RWPE2 (cell line): ENCODE results near the gene LONP2.

ENCODE experiments used
- ATAC-seq: fragments of 200-7000 bp; cut with Tn5 transposase; 3 replicates; pipeline ENCODE4 v1.9.1; 2021; ENCODE audit warnings: low read depth
- DNase-seq: peaks from one replicate; pipeline ENCODE4 v3.0.0-alpha.2; 2020; ENCODE audit warnings: low spot score
- H3K27ac ChIP-seq: fragments of 450-650 bp; 2 replicates; pipeline ENCODE4 v1.5.1; 2017; ENCODE audit warnings: mild to moderate bottlenecking; ENCODE audit not compliant: poor library complexity, severe bottlenecking
- H3K27me3 ChIP-seq: fragments of 250-450 bp; sonication (Bioruptor Pico); 2 replicates; pipeline ENCODE4 v1.5.1; 2021; ENCODE audit warnings: mild to moderate bottlenecking, moderate library complexity; ENCODE audit not compliant: insufficient read depth, poor library complexity, severe bottlenecking
- H3K36me3 ChIP-seq: fragments of 250-450 bp; sonication (Bioruptor Pico); 2 replicates; pipeline ENCODE4 v1.5.1; 2020; ENCODE audit warnings: low read depth, mild to moderate bottlenecking, moderate library complexity
- H3K4me1 ChIP-seq: fragments of 250-450 bp; sonication (Bioruptor Pico); 2 replicates; pipeline ENCODE4 v1.5.1; 2021; ENCODE audit warnings: mild to moderate bottlenecking, moderate library complexity; ENCODE audit not compliant: insufficient read depth, poor library complexity, severe bottlenecking
- H3K4me3 ChIP-seq: fragments of 250-450 bp; sonication (Bioruptor Pico); 2 replicates; pipeline ENCODE4 v1.5.1; 2021; ENCODE audit warnings: mild to moderate bottlenecking, moderate library complexity; ENCODE audit not compliant: severe bottlenecking
- H3K9me3 ChIP-seq: fragments of 250-450 bp; sonication (Bioruptor Pico); 2 replicates; pipeline ENCODE4 v1.5.1; 2021; ENCODE audit warnings: mild to moderate bottlenecking, moderate library complexity; ENCODE audit not compliant: severe bottlenecking
- CTCF ChIP-seq: fragments of 450-650 bp; IDR thresholded peaks from one replicate; pipeline ENCODE4 v1.5.1; 2017; ENCODE audit warnings: mild to moderate bottlenecking, moderate library complexity; ENCODE audit not compliant: poor library complexity, severe bottlenecking

The LONP2 gene

DNA sequence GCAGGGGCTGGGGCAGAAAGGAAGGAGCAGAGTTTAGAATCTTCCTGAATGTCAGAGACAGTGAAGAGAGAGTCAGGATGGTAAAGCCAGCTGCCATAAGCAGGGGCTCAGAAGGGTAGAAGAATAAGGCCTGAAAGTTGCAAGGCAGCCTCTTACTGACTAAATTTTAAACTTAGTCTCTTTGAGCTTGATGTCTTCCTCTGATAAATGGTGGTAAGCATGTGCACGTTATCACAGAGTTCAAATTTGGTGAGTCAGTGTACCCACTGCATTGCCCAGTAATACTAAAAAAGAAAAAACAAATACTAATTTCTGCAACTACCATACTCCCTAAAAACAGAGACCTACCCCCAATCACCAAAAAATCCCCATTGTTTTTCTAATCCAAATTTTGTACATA lies 96.0 kb downstream of the LONP2 start:
- Histone ChIP-seq H3K27ac (no peak overlapping the region), H3K27me3 (no peaks in the 10 kb centered on the region), H3K4me3 (no peak overlapping the region), H3K36me3 (peaks cover 50% of the 10 kb centered on the region), H3K4me1 (no peaks in the 10 kb centered on the region), H3K9me3 (no peaks in the 10 kb centered on the region)
- DNase-seq: no peak
- ATAC-seq: no peak
- TF ChIP-seq CTCF: no peak

DNA sequence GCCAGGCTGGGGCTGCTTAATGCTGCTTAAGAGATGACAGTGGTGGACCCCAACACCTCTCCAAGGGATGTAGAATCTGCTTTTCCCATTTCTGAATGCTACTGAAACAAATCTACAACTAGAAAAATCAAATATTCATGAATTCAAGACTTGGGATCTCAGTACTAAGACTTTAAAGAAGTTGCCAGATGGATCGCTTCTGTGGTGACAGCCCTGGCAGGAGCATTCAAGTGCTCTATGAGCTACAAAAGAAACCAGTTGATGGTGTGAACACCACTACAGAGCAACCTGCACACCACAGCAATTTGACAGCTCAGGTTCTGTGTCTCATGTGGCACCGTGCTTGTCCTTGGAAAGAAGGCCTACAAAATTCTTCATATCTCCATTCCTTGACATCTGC lies 98.5 kb downstream of the LONP2 start:
- DNase-seq (no peak), ATAC-seq (no peak)
- Histone ChIP-seq H3K27me3 (no peaks in the 10 kb centered on the region), H3K4me3 (no peak overlapping the region), H3K4me1 (no peaks in the 10 kb centered on the region), H3K36me3 (peaks cover 34% of the 10 kb centered on the region), H3K27ac (no peak overlapping the region), H3K9me3 (no peaks in the 10 kb centered on the region)
- TF ChIP-seq CTCF: no peak

DNA sequence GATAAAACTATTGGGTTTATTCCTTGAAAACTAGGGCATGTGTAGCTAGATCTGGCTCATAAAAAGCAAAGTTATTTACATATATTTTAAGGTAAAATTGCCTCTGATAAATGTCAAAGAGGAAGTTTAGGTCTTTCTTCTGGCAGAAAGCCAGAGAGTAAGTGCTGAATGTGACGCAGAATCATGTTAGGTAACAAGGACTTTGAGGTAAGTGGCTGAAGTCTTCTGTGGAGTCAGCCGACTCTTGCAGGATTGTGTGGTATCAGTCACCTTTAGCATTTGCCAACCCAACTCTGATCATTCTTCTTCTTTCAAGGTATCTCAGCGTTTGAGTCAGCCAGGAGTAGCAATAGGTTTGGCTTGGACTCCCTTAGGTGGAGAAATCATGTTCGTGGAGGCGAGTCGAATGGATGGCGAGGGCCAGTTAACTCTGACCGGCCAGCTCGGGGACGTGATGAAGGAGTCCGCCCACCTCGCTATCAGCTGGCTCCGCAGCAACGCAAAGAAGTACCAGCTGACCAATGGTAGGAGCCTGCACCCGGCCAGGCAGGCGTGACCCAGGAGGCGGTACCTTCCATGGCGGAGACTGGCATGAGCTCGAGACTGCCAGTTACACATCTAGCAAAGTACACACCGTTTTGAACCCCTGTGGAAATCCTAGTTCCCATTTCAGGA lies 103.2 kb downstream of the LONP2 start:
- no peaks in the 10 kb centered on the region for H3K9me3 ChIP-seq
- H3K36me3 ChIP-seq: peaks cover 52% of the 10 kb centered on the region
- ATAC-seq: no peak

GRCh38 chr16:48347980-48348379 lies 103.9 kb downstream of the LONP2 start:
- Histone ChIP-seq H3K9me3 (no peaks in the 10 kb centered on the region), H3K27ac (no peak overlapping the region), H3K4me3 (no peak overlapping the region), H3K4me1 (peaks cover 1% of the 10 kb centered on the region), H3K36me3 (peaks cover 58% of the 10 kb centered on the region), H3K27me3 (no peaks in the 10 kb centered on the region)
- no peak for TF ChIP-seq CTCF
- DNase-seq (no peak), ATAC-seq (no peak)

More for the DNA sequence above, 103.2 kb downstream of the LONP2 start:
- TF ChIP-seq CTCF: no peak
- Histone ChIP-seq H3K27ac (no peak overlapping the region), H3K27me3 (no peaks in the 10 kb centered on the region), H3K4me1 (no peaks in the 10 kb centered on the region), H3K4me3 (no peak overlapping the region)
- DNase-seq: no peak

- Histone ChIP-seq H3K27ac (no peak overlapping the region), H3K27me3 (no peaks in the 10 kb centered on the region), H3K36me3 (peaks cover 69% of the 10 kb centered on the region), H3K4me1 (peaks cover 4% of the 10 kb centered on the region), H3K4me3 (no peak overlapping the region), H3K9me3 (no peaks in the 10 kb centered on the region)
- no peak for TF ChIP-seq CTCF
- DNase-seq: no peak
- peak; percentile 29 for ATAC-seq
Measured at GRCh38 chr16:48350736-48351135, 106.6 kb downstream of the LONP2 start.
